ENCODE results near the gene MCL1. TPM values are rescaled to one million over a fixed set of nuclear protein-coding genes. Genes with fewer than 3 reads are reported as not detected.
A peak's percentile ranks its signal among the peaks of the same experiment; 100 is the strongest.

MCL1 gene
- total and polyA plus RNA-seq, 2 of the 13 experiments (the other 11 are each of a cell fraction or from before 2014, with no cell fraction given): 69.5 to 125 TPM

GRCh38 chr1:150548632-150549495 is 30.5 kb downstream of the MCL1 start, which contains the start of gene ADAMTSL4 (continued):
- TF ChIP-seq ZNF749 (CRISPR knock-in tag; IDR thresholded peaks at IDR 0.05; ENCODE audit: borderline replicate concordance): 0 out of 2 replicates have a peak, but pooled peaks have one; percentile 36
- TF ChIP-seq KDM1A (CRISPR knock-in tag; IDR thresholded peaks at IDR 0.05): 0 out of 2 replicates have a peak, but pooled peaks have one; percentile 16
- TF ChIP-seq ZNF777 (CRISPR knock-in tag; IDR thresholded peaks at IDR 0.05): peak; percentile 97
- TF ChIP-seq NKX3-1 (CRISPR knock-in tag; IDR thresholded peaks at IDR 0.05): 0 out of 2 replicates have a peak, but pooled peaks have one; percentile 79
- TF ChIP-seq ZNF687 (CRISPR knock-in tag; IDR thresholded peaks at IDR 0.05): peak; percentile 86
- TF ChIP-seq SUZ12 (IDR thresholded peaks at IDR 0.05; ENCODE audit: low read depth, low read length): no peak
- TF ChIP-seq, protein P1, sequence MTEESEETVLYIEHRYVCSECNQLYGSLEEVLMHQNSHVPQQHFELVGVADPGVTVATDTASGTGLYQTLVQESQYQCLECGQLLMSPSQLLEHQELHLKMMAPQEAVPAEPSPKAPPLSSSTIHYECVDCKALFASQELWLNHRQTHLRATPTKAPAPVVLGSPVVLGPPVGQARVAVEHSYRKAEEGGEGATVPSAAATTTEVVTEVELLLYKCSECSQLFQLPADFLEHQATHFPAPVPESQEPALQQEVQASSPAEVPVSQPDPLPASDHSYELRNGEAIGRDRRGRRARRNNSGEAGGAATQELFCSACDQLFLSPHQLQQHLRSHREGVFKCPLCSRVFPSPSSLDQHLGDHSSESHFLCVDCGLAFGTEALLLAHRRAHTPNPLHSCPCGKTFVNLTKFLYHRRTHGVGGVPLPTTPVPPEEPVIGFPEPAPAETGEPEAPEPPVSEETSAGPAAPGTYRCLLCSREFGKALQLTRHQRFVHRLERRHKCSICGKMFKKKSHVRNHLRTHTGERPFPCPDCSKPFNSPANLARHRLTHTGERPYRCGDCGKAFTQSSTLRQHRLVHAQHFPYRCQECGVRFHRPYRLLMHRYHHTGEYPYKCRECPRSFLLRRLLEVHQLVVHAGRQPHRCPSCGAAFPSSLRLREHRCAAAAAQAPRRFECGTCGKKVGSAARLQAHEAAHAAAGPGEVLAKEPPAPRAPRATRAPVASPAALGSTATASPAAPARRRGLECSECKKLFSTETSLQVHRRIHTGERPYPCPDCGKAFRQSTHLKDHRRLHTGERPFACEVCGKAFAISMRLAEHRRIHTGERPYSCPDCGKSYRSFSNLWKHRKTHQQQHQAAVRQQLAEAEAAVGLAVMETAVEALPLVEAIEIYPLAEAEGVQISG (CRISPR knock-in tag; IDR thresholded peaks at IDR 0.05): peak; percentile 69; the same call in 1 of the 2 replicates
- TF ChIP-seq ETS1 (CRISPR knock-in tag; IDR thresholded peaks at IDR 0.05): peak; percentile 48; the same call in 1 of the 2 replicates
- peak; percentile 48; the same call in 1 of the 2 replicates for TF ChIP-seq ZNF430 (CRISPR knock-in tag; IDR thresholded peaks at IDR 0.05)
- no peak for TF ChIP-seq PHF5A (CRISPR knock-in tag; IDR thresholded peaks at IDR 0.05; ENCODE audit: low read depth, unreplicated experiment)
- peak; percentile 50; the same call in 1 of the 2 replicates for TF ChIP-seq ADNP (CRISPR knock-in tag; IDR thresholded peaks at IDR 0.05)
- peak; percentile 8; the same call in 1 of the 2 replicates for TF ChIP-seq SOX5 (CRISPR knock-in tag; IDR thresholded peaks at IDR 0.05; ENCODE audit: borderline replicate concordance)
- TF ChIP-seq, protein P2, sequence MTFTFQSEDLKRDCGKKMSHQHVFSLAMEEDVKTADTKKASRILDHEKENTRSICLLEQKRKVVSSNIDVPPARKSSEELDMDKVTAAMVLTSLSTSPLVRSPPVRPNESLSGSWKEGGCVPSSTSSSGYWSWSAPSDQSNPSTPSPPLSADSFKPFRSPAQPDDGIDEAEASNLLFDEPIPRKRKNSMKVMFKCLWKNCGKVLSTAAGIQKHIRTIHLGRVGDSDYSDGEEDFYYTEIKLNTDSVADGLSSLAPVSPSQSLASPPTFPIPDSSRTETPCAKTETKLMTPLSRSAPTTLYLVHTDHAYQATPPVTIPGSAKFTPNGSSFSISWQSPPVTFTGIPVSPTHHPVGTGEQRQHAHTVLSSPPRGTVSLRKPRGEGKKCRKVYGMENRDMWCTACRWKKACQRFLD (CRISPR knock-in tag; IDR thresholded peaks at IDR 0.05; ENCODE audit: borderline replicate concordance): no peak; the same call in 1 of the 2 replicates
- no peak for TF ChIP-seq SMAD3 (CRISPR knock-in tag; IDR thresholded peaks at IDR 0.05)
- TF ChIP-seq IRF2 (CRISPR knock-in tag; IDR thresholded peaks at IDR 0.05): no peak
- TF ChIP-seq BORCS8-MEF2B (CRISPR knock-in tag; IDR thresholded peaks at IDR 0.05): no peak; the same call in 1 of the 2 replicates
- TF ChIP-seq SKI (IDR thresholded peaks at IDR 0.05; ENCODE audit: partially characterized antibody): peak; percentile 33
- TF ChIP-seq ZNF570 (CRISPR knock-in tag; IDR thresholded peaks at IDR 0.05; ENCODE audit: borderline replicate concordance): no peak
- TF ChIP-seq HDAC1 (CRISPR knock-in tag; IDR thresholded peaks at IDR 0.05): 0 out of 2 replicates have a peak, but pooled peaks have one; percentile 14
- no peak for TF ChIP-seq SP2 (CRISPR knock-in tag; IDR thresholded peaks at IDR 0.05)
